Skeletal muscle satellite cell (primary cell): ENCODE data around the gene STXBP6.

Experiments
- H3K27me3 ChIP-seq: 2 replicates; pipeline ENCODE4 v1.7.0; 2013; ENCODE audit warnings: low read length; ENCODE audit not compliant: control insufficient read depth, insufficient read depth
- H3K36me3 ChIP-seq: 2 replicates; pipeline ENCODE4 v1.7.0; 2013; ENCODE audit warnings: mild to moderate bottlenecking, control low read depth, low read length; ENCODE audit not compliant: insufficient read depth
- H3K4me1 ChIP-seq: 2 replicates; pipeline ENCODE4 v1.7.0; 2013; ENCODE audit warnings: low read length; ENCODE audit not compliant: control insufficient read depth, insufficient read depth
- H3K4me2 ChIP-seq: 2 replicates; pipeline ENCODE4 v1.7.0; 2013; ENCODE audit warnings: mild to moderate bottlenecking, low read length
- H3K4me3 ChIP-seq: 2 replicates; pipeline ENCODE4 v1.7.0; 2013; ENCODE audit warnings: low read length
- H3K9ac ChIP-seq: 2 replicates; pipeline ENCODE4 v1.7.0; 2013; ENCODE audit warnings: mild to moderate bottlenecking, low read depth, low read length, moderate library complexity
- H3K9me3 ChIP-seq: replicated peaks from 2 replicates; pipeline ENCODE4 v1.7.0; 2013; ENCODE audit warnings: mild to moderate bottlenecking, control low read depth, low read length

The STXBP6 gene

DNA sequence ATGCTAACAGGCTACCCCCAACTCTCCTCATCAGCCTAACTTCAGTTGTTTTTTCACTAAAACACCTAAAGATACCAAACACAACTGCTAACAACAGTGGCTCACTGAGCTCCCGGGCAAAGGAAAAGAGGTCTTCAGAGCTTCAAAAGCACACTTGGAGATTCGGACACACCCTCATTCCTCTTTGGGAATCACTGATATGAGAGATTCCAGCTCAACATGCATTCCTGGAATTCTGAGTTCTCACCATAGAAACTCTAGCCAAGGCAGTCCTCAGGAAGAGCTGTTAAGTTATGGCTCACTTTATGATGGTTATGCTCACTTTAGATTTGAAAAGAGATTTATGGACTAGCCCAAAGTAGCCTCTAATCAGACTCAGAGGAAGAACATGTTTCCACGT, 40.1 kb downstream of the STXBP6 start:
- Histone ChIP-seq H3K27me3 (no peaks in the 10 kb centered on the region), H3K4me1 (peaks cover 31% of the 10 kb centered on the region), H3K9me3 (no peaks in the 10 kb centered on the region), H3K4me2 (peak overlapping the region; percentile 45), H3K4me3 (peak overlapping the region; percentile 11), H3K9ac (peak overlapping the region; percentile 35), H3K36me3 (no peaks in the 10 kb centered on the region)

DNA sequence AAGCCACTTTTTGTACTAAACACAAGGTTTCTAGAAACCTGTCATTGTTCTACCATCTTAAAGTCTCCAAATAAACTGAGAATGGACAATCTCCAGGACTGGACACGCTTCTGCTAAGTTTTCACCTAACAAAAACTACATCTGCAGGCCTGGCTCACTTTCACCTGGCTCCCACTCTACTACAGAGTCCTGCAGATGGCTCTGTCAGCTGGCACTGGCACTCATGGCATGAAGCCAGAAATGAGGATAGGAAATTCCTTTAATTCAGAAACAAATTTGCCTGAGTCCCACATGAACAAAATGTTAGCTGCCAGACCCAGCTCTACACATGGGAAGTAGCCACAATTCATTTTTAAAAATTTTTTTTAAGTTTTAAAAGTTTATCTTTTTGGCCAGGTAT, 42.1 kb downstream of the STXBP6 start:
- Histone ChIP-seq H3K9ac (peak overlapping the region; percentile 41), H3K4me1 (peaks cover 46% of the 10 kb centered on the region), H3K36me3 (no peaks in the 10 kb centered on the region)

DNA sequence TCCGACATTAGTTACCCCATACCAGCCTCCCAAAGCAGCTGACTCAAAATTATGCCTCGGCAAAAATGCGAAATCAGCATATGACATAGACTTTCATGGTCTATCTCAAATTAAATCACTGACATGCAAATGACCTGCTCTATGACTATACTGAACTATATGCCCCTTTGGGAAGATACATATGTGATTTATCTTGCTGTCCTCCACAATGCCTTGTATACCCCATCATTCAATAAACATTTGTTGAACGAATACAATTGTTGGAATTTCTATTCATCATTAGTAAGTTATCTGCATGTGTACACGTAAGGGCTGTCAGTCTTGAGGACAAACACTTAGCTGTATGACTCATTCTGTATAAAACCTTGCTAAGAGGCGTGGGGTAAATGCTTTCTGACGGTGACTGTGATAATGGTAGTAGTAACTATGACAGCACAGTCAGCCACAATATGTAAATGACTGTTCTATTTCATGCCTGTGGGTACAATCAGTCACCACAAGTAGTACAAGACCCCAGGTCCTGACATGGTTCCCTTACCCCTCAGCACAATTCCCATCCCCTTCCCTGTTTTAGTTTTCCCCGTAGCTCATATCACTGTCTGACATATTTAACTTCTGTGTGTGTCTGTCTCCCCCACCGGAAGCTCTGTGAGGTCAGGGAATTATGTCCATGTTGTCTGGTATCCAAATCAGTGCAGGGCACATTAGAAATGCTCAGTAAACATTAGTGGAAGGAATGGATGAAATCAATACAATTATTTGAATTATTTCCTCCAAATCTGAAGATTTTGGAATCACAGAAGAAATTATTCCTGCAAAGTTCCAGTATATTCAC, 42.8 kb downstream of the STXBP6 start:
- H3K4me1 ChIP-seq: peaks cover 46% of the 10 kb centered on the region
- peak overlapping the region; percentile 63 for H3K4me2 ChIP-seq
- peak overlapping the region; percentile 6 for H3K4me3 ChIP-seq
- H3K9me3 ChIP-seq: no peaks in the 10 kb centered on the region
- peak overlapping the region; percentile 41 for H3K9ac ChIP-seq
- H3K27me3 ChIP-seq: no peaks in the 10 kb centered on the region
- H3K36me3 ChIP-seq: no peaks in the 10 kb centered on the region

More for the DNA sequence above, 42.1 kb downstream of the STXBP6 start:
- H3K4me2 ChIP-seq: peak overlapping the region; percentile 63
- no peaks in the 10 kb centered on the region for H3K27me3 ChIP-seq
- H3K4me3 ChIP-seq: no peak overlapping the region
- no peaks in the 10 kb centered on the region for H3K9me3 ChIP-seq

DNA sequence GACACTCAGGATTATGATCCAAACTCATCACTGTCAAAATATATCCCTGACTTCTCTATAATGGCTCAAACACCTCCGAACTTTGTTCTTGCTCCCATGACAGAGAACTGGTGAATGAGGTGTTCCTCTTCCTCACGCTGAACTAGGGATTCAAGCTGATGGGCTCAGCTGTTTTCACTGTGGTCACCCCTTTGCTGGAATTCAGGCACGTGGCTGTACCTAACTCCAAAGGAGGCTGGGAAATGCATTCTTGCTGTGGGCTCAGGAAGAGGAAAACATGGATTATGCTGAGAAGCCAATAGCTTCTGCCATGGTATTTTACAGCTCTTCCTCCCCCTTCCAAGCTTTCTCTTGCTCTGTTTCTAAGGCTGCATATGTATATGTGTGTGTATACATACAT, 43.9 kb downstream of the STXBP6 start:
- H3K4me1 ChIP-seq: peaks cover 52% of the 10 kb centered on the region
- no peaks in the 10 kb centered on the region for H3K9me3 ChIP-seq
- H3K27me3 ChIP-seq: no peaks in the 10 kb centered on the region
- no peaks in the 10 kb centered on the region for H3K36me3 ChIP-seq
- no peak overlapping the region for H3K4me2 ChIP-seq
- no peak overlapping the region for H3K4me3 ChIP-seq
- H3K9ac ChIP-seq: no peak overlapping the region

DNA sequence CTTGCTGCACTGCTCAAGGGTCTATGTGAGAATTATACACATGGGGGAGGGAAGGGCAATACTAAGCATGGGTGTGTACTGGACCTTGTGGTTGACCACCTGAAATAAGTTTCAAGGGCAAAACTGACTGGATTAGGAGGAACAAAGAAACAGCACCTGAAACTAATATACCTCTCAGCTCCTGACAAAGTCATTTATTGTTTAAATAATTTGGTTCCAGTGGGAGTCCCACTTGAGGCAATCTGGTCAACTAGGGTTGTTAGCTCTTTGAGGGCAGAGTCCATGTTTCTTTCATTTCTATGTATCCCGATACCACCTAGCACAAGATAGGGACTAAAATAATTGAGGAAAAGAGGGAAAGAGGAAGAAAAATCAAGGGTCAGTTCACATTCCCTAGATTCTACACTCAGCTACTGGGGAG, 45.5 kb downstream of the STXBP6 start:
- Histone ChIP-seq H3K4me2 (no peak overlapping the region), H3K36me3 (no peaks in the 10 kb centered on the region), H3K27me3 (no peaks in the 10 kb centered on the region), H3K9ac (no peak overlapping the region), H3K4me1 (peaks cover 45% of the 10 kb centered on the region), H3K4me3 (no peak overlapping the region), H3K9me3 (no peaks in the 10 kb centered on the region)

DNA sequence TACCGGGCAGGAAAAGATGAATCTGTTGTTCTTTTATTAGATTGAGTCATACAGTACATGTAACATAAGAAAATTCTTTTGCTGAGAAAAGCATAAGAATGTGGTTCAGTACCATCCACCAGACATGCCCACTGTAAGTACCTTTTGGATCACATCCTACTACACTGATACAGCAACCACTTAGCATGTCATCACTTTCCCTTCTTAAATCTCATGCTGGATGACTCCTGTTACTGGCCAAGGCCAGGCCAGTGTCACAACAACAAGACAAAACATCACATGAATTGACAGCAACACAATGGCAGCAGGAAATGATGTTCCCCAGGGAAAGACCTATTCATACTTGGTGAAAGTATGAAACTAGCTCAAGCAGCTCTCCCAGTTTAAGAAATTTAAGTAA, 46.4 kb downstream of the STXBP6 start:
- no peak overlapping the region for H3K4me2 ChIP-seq
- no peaks in the 10 kb centered on the region for H3K36me3 ChIP-seq
- no peak overlapping the region for H3K9ac ChIP-seq
- no peak overlapping the region for H3K4me3 ChIP-seq
- H3K4me1 ChIP-seq: peaks cover 44% of the 10 kb centered on the region
- H3K9me3 ChIP-seq: no peaks in the 10 kb centered on the region
- no peaks in the 10 kb centered on the region for H3K27me3 ChIP-seq

DNA sequence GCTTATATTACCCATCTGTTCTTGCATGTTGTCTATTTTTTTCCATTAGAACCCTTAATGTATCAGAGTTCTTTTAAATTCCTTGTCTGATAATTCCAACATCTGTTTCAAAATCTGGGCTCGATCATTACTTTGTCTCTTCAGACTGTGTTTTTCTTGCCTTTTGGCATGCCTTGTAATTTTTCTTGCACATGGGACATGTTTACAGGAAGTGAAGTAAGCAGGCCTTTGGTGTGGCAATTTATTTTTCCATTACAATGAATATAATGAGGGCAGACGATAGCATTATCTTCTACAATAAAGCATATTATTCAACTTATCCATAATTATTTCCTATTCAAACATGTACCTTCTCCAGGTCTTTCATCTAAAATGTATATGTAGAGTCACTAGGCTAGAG, 48.3 kb downstream of the STXBP6 start:
- Histone ChIP-seq H3K4me2 (no peak overlapping the region), H3K4me1 (peaks cover 32% of the 10 kb centered on the region), H3K9ac (no peak overlapping the region), H3K36me3 (no peaks in the 10 kb centered on the region), H3K27me3 (no peaks in the 10 kb centered on the region), H3K9me3 (no peaks in the 10 kb centered on the region), H3K4me3 (no peak overlapping the region)

DNA sequence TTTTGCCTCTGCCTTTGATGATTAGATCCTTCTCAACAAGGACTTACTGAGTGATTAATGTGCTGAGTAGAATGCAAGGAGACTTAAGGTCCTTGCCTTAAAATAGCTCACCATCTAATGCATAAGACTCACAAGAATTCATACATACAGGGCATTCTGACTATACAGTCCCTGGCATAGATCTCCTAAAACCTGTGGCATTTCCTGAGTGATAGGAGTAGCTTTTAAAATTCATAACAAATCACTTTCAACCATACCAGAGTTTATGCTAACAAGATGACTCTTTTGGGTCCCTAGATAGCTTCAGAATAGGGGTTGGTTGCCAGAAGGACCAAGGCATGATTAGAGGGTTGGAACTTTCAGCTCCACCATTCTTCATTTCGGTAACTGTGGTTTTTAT, 48.8 kb downstream of the STXBP6 start:
- Histone ChIP-seq H3K36me3 (no peaks in the 10 kb centered on the region), H3K9ac (no peak overlapping the region), H3K4me1 (peaks cover 28% of the 10 kb centered on the region), H3K9me3 (no peaks in the 10 kb centered on the region), H3K4me2 (no peak overlapping the region), H3K27me3 (no peaks in the 10 kb centered on the region), H3K4me3 (no peak overlapping the region)

DNA sequence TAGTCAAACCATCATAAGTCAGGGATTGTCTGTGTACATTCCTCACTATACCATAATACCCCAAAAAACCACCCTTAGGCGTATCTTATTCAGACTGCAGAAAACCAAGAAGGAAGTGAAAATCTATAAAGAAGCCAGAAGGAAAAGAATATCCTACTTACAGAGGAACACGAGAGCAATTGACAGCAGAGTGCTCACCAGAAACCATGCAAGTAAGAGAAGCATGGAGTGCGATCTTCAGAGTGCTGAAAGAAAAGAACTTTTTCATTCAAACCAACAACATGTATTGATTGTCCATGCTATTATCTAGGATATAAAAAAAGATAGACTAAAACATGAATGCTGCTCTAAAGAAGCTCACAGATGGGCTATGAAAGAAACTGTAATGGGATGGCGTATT, 50.8 kb downstream of the STXBP6 start:
- H3K4me1 ChIP-seq: peaks cover 25% of the 10 kb centered on the region
- H3K9me3 ChIP-seq: no peaks in the 10 kb centered on the region
- no peak overlapping the region for H3K4me3 ChIP-seq
- H3K36me3 ChIP-seq: no peaks in the 10 kb centered on the region
- H3K9ac ChIP-seq: no peak overlapping the region
- H3K27me3 ChIP-seq: no peaks in the 10 kb centered on the region
- no peak overlapping the region for H3K4me2 ChIP-seq

DNA sequence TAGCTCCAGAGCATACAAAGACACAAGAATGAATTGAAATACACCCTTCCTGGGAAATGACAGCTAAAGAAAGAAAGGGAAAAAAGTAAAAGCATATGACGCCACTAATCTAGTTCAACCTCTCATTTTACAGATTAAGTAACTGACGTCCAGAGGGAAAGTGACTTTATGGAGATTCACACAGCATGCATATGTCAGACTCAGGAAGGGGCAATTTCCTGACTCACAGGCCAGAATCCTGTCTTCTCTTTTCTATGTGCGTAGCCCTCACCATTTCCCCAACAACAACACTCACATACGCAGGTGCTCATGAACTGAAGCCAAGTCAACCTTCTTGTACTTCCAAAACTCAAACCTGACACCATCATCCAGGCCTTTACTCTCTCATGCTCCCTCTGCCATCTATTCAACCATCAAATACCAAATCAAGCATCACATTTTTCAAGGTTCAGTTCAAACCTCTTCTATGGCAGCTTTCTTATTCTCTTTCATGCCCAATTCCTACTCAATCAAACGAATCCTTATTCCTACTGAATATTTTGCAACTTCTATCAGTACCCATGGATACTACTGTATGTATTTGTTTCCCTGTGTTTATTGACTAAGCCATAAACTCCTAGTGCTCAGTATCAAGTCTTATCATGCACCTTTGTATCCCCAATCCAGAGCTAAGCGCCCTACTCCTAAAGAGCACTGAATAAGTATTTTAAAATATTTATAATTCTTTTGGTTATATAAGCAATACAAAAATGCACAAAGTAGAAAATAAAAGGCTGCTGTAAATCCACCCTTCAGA, 52.8 kb downstream of the STXBP6 start:
- Histone ChIP-seq H3K4me2 (no peak overlapping the region), H3K27me3 (no peaks in the 10 kb centered on the region), H3K36me3 (no peaks in the 10 kb centered on the region), H3K9me3 (no peaks in the 10 kb centered on the region), H3K9ac (no peak overlapping the region), H3K4me1 (peaks cover 12% of the 10 kb centered on the region), H3K4me3 (no peak overlapping the region)

DNA sequence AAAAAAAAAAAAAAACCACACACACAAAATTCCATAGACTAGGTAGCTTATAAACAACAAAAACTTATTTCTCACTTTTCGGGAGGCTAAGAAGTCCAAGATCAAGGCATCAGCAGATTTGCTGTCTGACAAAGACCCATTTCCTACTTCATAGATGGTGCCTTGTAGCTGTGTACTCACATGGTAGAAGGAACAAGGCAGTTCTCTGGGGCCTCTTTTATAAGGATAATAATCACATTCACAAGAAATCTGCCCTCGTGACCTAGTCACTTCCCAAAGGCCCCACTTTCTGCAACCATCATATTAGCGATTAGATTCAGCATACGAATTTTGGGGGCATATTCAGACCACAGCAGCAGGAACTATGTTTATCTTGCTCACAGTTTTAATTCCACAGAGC, 54.9 kb downstream of the STXBP6 start:
- Histone ChIP-seq H3K36me3 (no peaks in the 10 kb centered on the region), H3K4me3 (no peak overlapping the region), H3K4me2 (no peak overlapping the region), H3K9me3 (no peaks in the 10 kb centered on the region), H3K27me3 (no peaks in the 10 kb centered on the region), H3K4me1 (no peaks in the 10 kb centered on the region), H3K9ac (no peak overlapping the region)
